LNCAP (cell line): Measurements from ENCODE around the gene ZBTB20.

ENCODE experiments used
- CTCF ChIP-seq: fragments of 450-650 bp; IDR thresholded peaks from 2 replicates; pipeline ENCODE4 v1.5.1; 2017; ENCODE audit warnings: mild to moderate bottlenecking

Gene ZBTB20

GRCh38 chr3:114953215-114953799 lies 193.8 kb downstream of the ZBTB20 start:
- no peak for TF ChIP-seq CTCF

GRCh38 chr3:114942773-114943172 lies 204.3 kb downstream of the ZBTB20 start:
- TF ChIP-seq CTCF = no peak

GRCh38 chr3:114941626-114942309 lies 205.3 kb downstream of the ZBTB20 start:
- TF ChIP-seq CTCF = no peak

GRCh38 chr3:114939920-114940319 lies 207.2 kb downstream of the ZBTB20 start:
- TF ChIP-seq CTCF = no peak

GRCh38 chr3:114933407-114933806 lies 213.7 kb downstream of the ZBTB20 start:
- TF ChIP-seq CTCF = no peak

GRCh38 chr3:114929971-114930732 lies 216.9 kb downstream of the ZBTB20 start:
- no peak for TF ChIP-seq CTCF

- no peak for TF ChIP-seq CTCF
These were observed 218.0 kb downstream of the ZBTB20 start for GRCh38 chr3:114928989-114929640.
